T-helper 17 cell (primary cell): Measurements from ENCODE around the gene ITIH5. TPM values are rescaled to one million over a fixed set of nuclear protein-coding genes. Genes with fewer than 3 reads are reported as not detected.
"Not testable (repeated sequence)": the region's sequence is repeated elsewhere in the genome, so short reads cannot be mapped to it uniquely, and the experiment has no call there.

Experiments used
- ATAC-seq: fragments of 150-1000 bp; cut with Tn5 transposase; 2 replicates; pipeline ENCODE4 v1.10.0; 2021; ENCODE audit warnings: mild to moderate bottlenecking, moderate library complexity
- DNase-seq, 3 donors: peaks; one replicate each; pipeline versions ENCODE4 v3.0.0 to v3.0.0-alpha.2; 2020 to 2021
- H3K9me3 ChIP-seq: one replicate; pipeline ENCODE4 v1.7.0; 2013; ENCODE audit warnings: low read length, mild to moderate bottlenecking; ENCODE audit not compliant: control insufficient read depth, poor library complexity, severe bottlenecking
- H3K27ac Mint-ChIP-seq: one replicate; pipeline ENCODE4 v1.8.0; 2022; ENCODE audit warnings: mild to moderate bottlenecking, moderate library complexity, mixed read lengths
- H3K27me3 Mint-ChIP-seq: one replicate; pipeline ENCODE4 v1.8.0; 2022; ENCODE audit warnings: mixed read lengths
- H3K36me3 Mint-ChIP-seq: one replicate; pipeline ENCODE4 v1.8.0; 2022; ENCODE audit warnings: low read depth, mixed read lengths
- H3K4me1 Mint-ChIP-seq: one replicate; pipeline ENCODE4 v1.8.0; 2022; ENCODE audit warnings: mild to moderate bottlenecking, mixed read lengths
- H3K4me3 Mint-ChIP-seq: one replicate; pipeline ENCODE4 v1.8.0; 2022; ENCODE audit warnings: mild to moderate bottlenecking, moderate library complexity, mixed read lengths
- total RNA-seq, 4 donors: library from RNA in 2 of 4; stranded (reverse) in 2 of 4; gene quantifications; one replicate each; pipeline ENCODE4 v1.2.3 and lab custom pipeline; 2022 to 2026

Gene ITIH5
- total RNA-seq, 2 donors from 2014 or later, result not detected

DNA sequence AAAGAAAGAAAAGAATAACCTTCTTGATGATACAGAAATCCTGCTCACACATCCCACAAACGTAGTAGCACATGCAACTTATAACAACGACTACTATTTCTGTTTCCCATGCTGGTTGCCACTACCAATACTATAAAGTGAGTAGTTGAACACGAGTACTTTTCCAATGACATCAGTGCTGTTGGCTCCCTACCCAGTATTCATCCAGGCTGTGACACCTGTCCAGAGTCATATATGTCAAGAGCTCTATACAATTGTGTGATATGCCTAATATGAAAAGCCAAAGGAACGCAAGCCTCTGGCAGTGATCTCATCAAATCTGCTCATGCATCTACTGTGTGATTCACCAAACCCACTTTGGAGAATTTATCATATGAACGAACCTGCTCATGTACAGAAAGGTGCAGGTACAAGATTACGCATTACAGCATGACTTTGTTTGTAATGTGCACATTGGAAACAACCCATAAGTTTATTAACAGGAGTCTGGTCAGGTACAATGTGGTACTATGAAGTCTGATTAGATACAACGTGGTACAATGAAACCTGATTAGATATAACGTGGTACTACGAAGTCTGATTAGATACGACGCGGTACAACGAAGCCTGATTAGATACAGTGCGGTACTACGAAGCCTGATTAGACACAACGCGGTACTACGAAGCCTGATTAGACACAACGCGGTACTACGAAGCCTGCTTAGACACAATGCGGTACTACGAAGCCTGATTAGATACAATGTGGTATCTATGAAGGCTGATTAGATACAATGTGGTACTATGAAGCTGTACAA is 5.8 kb upstream of the ITIH5 start:
- ATAC-seq (no peak), DNase-seq (no peak)
- Mint-ChIP-seq H3K36me3 (peaks cover 7% of the 10 kb centered on the region), H3K4me1 (peaks cover 6% of the 10 kb centered on the region), H3K4me3 (no peak overlapping the region), H3K27ac (no peak overlapping the region), H3K27me3 (peaks cover 79% of the 10 kb centered on the region)
- H3K9me3 ChIP-seq, result no peaks in the 10 kb centered on the region

DNA sequence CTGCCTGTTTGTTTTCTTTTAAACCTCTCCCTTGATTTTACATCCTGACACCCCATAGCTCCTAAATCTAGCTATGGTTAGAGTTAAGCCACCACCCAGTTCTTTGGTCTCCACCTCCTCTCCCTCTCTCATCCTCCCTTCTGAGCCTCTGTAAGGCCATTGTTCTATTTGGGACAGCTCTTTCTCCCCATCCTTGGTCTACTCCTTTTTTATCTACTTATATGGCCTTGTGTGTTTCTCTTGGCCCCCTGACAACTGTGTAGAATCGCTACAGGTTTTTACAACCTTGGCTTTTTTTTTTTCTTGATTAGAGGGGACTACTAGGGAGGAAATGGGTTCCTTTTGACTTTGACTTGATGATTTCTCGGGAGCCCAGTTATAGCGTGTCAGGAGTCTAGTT is 3.4 kb upstream of the ITIH5 start:
- H3K36me3 Mint-ChIP-seq, result peaks cover 7% of the 10 kb centered on the region
- H3K27ac Mint-ChIP-seq, result no peak overlapping the region
- ATAC-seq (no peak), DNase-seq (no peak)
- no peaks in the 10 kb centered on the region for H3K9me3 ChIP-seq
- no peak overlapping the region for H3K4me3 Mint-ChIP-seq
- peaks cover 14% of the 10 kb centered on the region for H3K4me1 Mint-ChIP-seq
- peaks cover 76% of the 10 kb centered on the region for H3K27me3 Mint-ChIP-seq

DNA sequence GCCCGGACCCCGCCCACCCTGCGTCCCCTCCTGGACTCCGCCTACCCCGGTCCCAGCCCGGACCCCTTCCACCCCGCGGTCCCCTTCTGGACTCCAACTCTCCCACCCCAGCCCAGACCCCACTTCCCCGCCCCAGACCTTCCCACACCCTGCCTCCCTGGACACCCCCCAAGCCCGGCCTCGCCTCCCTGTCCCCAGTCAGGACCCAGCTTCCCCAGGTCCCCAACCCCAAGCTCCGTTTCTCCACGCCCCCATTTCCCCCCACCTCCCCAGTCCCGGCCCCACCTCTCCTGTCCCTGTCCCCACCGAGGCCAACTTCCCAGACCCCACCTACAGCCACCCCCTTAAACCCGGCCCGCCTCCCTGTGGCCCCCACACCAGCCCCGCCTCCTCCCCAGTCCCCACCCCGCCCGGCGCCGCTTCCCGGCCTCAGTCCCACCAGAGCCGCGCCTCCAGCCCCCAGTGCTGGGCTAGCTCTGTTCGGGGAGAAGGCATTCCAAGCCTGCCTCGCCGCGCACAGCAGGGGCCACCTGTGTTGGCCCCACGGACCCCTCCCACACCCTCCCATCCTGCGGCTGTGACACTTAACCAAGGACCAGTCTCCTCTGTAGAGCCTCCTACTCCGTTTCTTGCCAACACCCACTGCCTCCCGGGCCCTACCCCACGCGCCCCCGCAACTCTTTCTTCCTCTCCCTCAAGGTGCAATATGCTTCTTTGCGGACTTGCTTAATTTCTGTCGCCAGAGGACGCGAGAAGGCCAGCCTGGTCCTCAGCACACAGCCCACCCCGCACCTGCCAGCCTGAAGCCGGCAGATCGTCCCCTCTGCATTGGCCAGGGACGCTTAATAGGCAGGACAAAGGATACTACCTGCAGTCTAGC is 736 bp upstream of the ITIH5 start:
- ATAC-seq, result peak; percentile 46
- H3K4me1 Mint-ChIP-seq, result peaks cover 16% of the 10 kb centered on the region
- no peak overlapping the region for H3K27ac Mint-ChIP-seq
- no peak for DNase-seq
- peaks cover 7% of the 10 kb centered on the region for H3K36me3 Mint-ChIP-seq
- H3K27me3 Mint-ChIP-seq, result peaks cover 76% of the 10 kb centered on the region
- H3K4me3 Mint-ChIP-seq, result peak overlapping the region; percentile 89
- no peaks in the 10 kb centered on the region for H3K9me3 ChIP-seq

DNA sequence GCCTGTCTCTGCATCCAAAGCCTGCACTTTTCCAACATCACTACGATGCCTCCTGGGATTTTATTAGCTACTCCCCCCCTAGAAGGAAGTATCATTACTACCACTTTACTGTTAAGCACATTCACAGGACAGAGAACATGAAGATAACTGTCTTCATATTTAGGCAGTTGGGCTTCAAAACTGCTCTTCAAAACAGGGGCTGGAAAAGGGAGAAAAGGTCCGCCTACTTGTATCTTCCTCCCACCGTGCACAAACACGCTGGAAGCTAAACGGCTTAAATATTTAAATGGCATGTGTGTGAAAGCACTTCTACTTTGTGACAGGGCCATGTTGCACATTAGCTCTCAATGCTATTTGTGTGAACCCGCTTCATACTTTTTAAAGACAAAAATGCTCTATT is 999 bp downstream of the ITIH5 start:
- Mint-ChIP-seq H3K4me3 (peak overlapping the region; percentile 84), H3K27ac (no peak overlapping the region), H3K4me1 (peaks cover 16% of the 10 kb centered on the region), H3K27me3 (peaks cover 76% of the 10 kb centered on the region), H3K36me3 (peaks cover 3% of the 10 kb centered on the region)
- ATAC-seq (no peak), DNase-seq (no peak)
- H3K9me3 ChIP-seq, result no peaks in the 10 kb centered on the region

DNA sequence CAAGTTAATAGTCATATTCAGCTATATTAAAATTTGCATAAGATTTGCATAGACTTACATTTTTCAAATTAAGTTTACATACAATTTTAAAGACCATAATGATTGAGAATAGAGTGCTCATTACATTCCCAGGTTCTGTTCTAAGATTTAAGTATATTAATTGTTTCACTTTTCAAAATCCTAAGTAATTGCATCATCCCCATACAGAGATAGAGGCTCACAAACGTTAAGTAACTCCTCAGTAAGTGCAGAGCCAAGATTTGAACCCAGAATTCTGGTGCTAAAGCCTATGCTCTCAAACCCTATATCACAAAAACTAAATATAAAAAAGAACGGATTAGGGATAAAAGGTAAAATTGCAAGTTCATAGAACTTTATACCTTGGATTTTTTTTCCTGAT is 2.1 kb downstream of the ITIH5 start:
- Mint-ChIP-seq H3K4me3 (no peak overlapping the region), H3K4me1 (peaks cover 16% of the 10 kb centered on the region), H3K27ac (no peak overlapping the region), H3K36me3 (peaks cover 2% of the 10 kb centered on the region), H3K27me3 (peaks cover 79% of the 10 kb centered on the region)
- no peak for DNase-seq
- no peak for ATAC-seq
- no peaks in the 10 kb centered on the region for H3K9me3 ChIP-seq

DNA sequence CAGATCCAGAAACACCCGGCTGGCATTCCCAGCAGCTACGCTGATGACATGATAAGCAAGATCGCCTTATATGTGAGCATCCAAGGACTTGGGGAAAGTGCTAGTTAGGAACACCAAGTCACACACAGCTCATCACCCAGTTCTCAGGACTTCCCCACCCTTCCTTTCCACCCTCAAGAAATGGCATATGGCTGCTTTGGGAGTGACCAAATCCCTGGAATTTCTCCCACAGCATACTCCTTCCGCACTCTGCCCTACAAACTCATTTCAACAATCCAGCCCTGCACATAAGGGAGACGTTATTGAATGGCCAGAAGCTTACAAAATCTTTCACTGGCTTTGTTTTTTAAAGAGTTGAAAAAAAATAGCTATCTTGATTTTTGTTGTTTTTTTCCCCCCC is 4.2 kb downstream of the ITIH5 start:
- H3K9me3 ChIP-seq, result no peaks in the 10 kb centered on the region
- no peak overlapping the region for H3K27ac Mint-ChIP-seq
- peaks cover 10% of the 10 kb centered on the region for H3K4me1 Mint-ChIP-seq
- ATAC-seq (no peak), DNase-seq (no peak)
- peaks cover 74% of the 10 kb centered on the region for H3K27me3 Mint-ChIP-seq
- no peak overlapping the region for H3K4me3 Mint-ChIP-seq
- peaks cover 2% of the 10 kb centered on the region for H3K36me3 Mint-ChIP-seq

DNA sequence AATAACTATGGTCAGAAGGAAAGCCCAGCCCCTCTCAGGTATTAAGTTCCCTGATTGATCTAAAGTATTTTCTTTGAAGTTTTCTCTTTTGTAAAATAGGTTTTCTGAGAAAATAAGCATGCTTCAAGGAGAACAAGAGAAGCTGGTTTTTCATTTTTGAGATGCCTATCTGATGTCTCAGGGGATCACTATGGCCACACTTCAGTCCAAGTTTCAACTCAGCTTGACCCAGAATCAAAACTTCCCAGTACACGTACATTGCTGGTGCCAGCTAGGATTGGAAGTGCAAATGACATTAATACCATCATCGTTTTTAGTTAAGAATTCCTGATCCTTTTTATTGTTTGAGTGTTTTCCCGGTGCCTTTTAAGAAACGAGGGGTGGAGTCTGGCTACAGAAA is 7.2 kb downstream of the ITIH5 start:
- no peak for ATAC-seq
- DNase-seq, result no peak
- Mint-ChIP-seq H3K4me1 (no peaks in the 10 kb centered on the region), H3K36me3 (peaks cover 2% of the 10 kb centered on the region), H3K27me3 (peaks cover 61% of the 10 kb centered on the region), H3K4me3 (no peak overlapping the region), H3K27ac (no peak overlapping the region)
- H3K9me3 ChIP-seq, result no peaks in the 10 kb centered on the region

DNA sequence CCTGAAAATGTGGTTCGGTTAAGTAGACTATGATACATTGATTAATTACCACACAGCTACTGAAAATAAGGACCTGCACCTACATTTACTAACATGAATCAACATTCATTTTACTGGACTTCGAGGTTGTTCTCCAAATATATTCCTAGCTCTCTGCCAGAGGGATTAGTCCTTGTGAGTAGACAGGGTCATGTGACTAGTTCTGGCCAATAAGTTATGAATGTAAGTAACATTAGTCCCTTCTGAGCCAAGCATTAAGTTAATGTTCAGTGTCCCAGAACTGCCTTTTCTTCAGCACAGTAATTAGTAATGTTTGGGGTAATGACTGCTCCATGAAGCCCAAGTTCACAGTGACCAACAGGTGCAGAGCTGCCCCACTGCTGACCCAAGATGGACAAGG is 9.2 kb downstream of the ITIH5 start:
- DNase-seq (no peak), ATAC-seq (no peak)
- Mint-ChIP-seq H3K4me1 (no peaks in the 10 kb centered on the region), H3K36me3 (peaks cover 2% of the 10 kb centered on the region), H3K4me3 (no peak overlapping the region), H3K27ac (no peak overlapping the region), H3K27me3 (peaks cover 55% of the 10 kb centered on the region)
- no peaks in the 10 kb centered on the region for H3K9me3 ChIP-seq

DNA sequence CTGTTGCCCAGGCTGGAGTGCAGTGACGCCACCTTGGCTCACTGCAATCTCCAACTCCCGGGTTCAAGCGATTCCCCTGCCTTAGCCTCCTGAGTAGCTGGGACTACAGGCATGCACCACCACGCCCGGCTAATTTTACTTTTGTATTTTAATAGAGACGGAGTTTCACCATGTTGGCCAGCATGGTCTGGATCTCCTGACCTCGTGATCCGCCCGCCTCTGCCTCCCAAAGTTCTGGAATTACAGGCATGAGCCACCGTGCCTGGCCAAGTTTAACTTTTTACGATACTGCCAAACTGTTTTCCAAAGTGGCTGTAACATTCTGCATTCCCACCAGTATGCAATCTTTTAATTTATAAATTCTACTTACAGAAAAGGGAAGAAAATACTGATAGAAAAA is 9.7 kb downstream of the ITIH5 start:
- H3K9me3 ChIP-seq, H3K36me3 Mint-ChIP-seq, H3K4me3 Mint-ChIP-seq, H3K4me1 Mint-ChIP-seq, DNase-seq, H3K27ac Mint-ChIP-seq, ATAC-seq: not testable (repeated sequence)
- peaks cover 55% of the 10 kb centered on the region for H3K27me3 Mint-ChIP-seq

DNA sequence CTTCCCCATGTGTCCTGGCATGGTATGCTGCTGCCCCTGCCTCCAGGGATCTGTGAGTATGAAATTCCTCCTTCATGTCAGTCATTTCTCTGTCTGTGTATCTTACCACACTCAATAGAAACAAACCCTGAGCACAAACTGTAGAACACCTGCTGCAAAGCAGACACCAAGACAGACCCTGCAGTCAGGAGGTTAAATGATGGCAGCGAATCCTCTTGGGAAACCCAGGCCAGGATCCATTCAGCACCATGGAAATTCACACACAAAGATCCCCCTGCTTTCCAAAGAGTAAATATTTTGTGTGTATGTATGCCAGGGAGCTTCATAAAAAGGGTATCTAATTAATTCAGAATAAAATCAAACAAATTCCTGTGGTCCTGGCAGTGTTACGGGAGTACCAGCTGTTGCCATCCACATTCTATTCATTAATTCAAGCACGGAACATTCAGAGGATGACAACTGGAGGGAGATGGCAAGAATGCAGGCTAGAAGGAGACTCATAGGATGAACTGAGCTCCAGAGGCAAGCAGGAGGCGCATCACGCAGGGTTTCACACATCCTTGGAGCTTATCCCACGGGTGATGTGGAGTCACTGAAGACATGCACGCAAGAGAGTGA is 14.8 kb downstream of the ITIH5 start:
- H3K9me3 ChIP-seq, result no peaks in the 10 kb centered on the region
- DNase-seq (no peak), ATAC-seq (no peak)
- peaks cover 36% of the 10 kb centered on the region for H3K27me3 Mint-ChIP-seq
- no peak overlapping the region for H3K4me3 Mint-ChIP-seq
- H3K27ac Mint-ChIP-seq, result no peak overlapping the region
- no peaks in the 10 kb centered on the region for H3K4me1 Mint-ChIP-seq
- H3K36me3 Mint-ChIP-seq, result peaks cover 5% of the 10 kb centered on the region

DNA sequence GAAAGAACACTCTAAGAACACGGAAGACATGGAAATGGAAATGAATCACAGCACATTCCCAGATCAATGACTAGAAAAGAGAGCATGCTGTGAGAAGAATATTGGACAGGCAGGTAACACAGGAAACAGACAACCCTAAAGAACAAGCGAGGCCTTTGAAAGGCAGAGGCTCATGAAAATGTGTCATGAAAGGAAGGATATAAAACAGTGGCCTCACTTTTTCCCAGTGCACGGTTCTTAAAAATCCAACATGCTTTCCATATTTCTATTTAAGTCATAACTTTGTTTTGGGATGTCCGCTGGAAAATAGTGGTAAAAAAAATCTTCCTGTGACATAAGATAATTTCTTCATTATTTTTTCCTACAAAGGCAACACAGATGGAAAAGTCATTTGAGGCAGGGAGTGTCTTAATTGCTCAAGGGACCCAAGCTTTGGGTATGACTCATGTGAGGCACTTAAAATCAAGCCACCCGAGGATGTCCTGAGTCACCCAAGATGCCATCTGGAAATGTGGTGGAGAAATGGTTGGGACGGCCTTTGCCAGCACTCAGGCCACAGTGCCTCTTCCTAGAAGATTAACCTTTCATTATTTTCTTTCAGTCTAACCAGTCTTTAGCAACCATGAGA is 17.0 kb downstream of the ITIH5 start:
- ATAC-seq, result no peak
- Mint-ChIP-seq H3K27ac (no peak overlapping the region), H3K4me1 (no peaks in the 10 kb centered on the region), H3K27me3 (peaks cover 40% of the 10 kb centered on the region), H3K36me3 (peaks cover 5% of the 10 kb centered on the region), H3K4me3 (no peak overlapping the region)
- DNase-seq, result no peak
- H3K9me3 ChIP-seq, result no peaks in the 10 kb centered on the region

DNA sequence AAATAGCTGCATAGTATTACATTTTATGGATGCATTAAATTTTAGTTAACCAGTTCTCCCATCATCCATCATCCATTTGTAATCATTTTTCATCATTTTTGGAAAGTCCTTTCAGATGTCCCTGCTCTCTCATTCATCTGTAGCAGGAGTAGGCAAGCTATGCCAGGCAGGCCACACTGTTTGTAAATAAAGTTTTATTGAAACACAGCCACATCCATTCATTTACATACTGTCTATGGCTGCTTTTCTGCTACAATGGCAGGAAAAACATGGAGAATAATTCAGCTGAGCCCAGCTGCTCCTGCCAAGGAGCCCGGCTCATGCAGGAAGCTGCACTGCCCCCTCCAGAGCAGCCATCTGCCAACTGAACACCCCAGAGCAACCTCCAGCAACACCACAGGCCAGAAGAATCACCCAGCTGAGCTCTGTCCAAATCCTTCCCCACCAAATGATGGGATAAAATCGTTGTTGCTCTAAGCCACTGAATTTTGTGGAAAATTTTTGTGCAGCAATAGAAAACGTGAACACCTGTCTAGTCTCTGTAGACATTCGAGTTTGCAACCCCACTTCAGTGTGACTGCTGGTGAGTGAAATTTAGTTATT is 19.6 kb downstream of the ITIH5 start:
- Mint-ChIP-seq H3K4me1 (no peaks in the 10 kb centered on the region), H3K36me3 (peaks cover 5% of the 10 kb centered on the region)
- DNase-seq, result no peak

More for the DNA sequence above, 19.6 kb downstream of the ITIH5 start:
- Mint-ChIP-seq H3K27me3 (peaks cover 31% of the 10 kb centered on the region), H3K4me3 (no peak overlapping the region), H3K27ac (peak overlapping the region; percentile 3)
- no peaks in the 10 kb centered on the region for H3K9me3 ChIP-seq
- no peak for ATAC-seq
